Stimulated activated CD8-positive, alpha-beta memory T cell treated with anti-CD3 and anti-CD28 coated beads, Interleukin-15, amount 100 ng/mL, for 4 hours (primary cell): ENCODE measurements around the gene CRMP1.

Experiments used
- DNase-seq, 2 donors: peaks; one replicate each; pipeline ENCODE4 v3.0.0-alpha.2; 2020; ENCODE audit warnings: low read depth in 2 of 2

Gene CRMP1

GRCh38 chr4:5919571-5919970 lies 26.7 kb upstream of the CRMP1 start:
- no peak for DNase-seq

- DNase-seq: no peak
Measured at GRCh38 chr4:5919044-5919443, 26.2 kb upstream of the CRMP1 start.

GRCh38 chr4:5918331-5918985 lies 25.6 kb upstream of the CRMP1 start:
- DNase-seq: no peak

GRCh38 chr4:5917672-5918071 lies 24.8 kb upstream of the CRMP1 start:
- DNase-seq: no peak

- DNase-seq: no peak
Measured at GRCh38 chr4:5916229-5916628, 23.3 kb upstream of the CRMP1 start.

- DNase-seq: no peak
Measured at GRCh38 chr4:5913454-5913853, 20.6 kb upstream of the CRMP1 start.

GRCh38 chr4:5912614-5913019 lies 19.7 kb upstream of the CRMP1 start:
- no peak for DNase-seq

- DNase-seq: no peak
Measured at GRCh38 chr4:5908876-5909427, 16.1 kb upstream of the CRMP1 start.

GRCh38 chr4:5906191-5906590 lies 13.3 kb upstream of the CRMP1 start:
- no peak for DNase-seq

- DNase-seq: no peak
Measured at GRCh38 chr4:5905714-5906113, 12.8 kb upstream of the CRMP1 start.

GRCh38 chr4:5900844-5901243 lies 8.0 kb upstream of the CRMP1 start:
- DNase-seq: no peak

GRCh38 chr4:5899881-5900280 lies 7.0 kb upstream of the CRMP1 start:
- no peak for DNase-seq

- DNase-seq: no peak
Measured at GRCh38 chr4:5899396-5899795, 6.5 kb upstream of the CRMP1 start.

- DNase-seq: no peak
Measured at GRCh38 chr4:5897674-5898073, 4.8 kb upstream of the CRMP1 start.

GRCh38 chr4:5895287-5895686 lies 2.4 kb upstream of the CRMP1 start:
- DNase-seq: no peak

GRCh38 chr4:5894266-5894665 lies 1.4 kb upstream of the CRMP1 start:
- no peak for DNase-seq

- no peak for DNase-seq
Measured at GRCh38 chr4:5893591-5893990, 705 bp upstream of the CRMP1 start.

- DNase-seq: no peak
Measured at GRCh38 chr4:5892323-5893003, 423 bp downstream of the CRMP1 start.

- no peak for DNase-seq
Measured at GRCh38 chr4:5891563-5892322, 1.1 kb downstream of the CRMP1 start.

GRCh38 chr4:5890063-5890727 lies 2.7 kb downstream of the CRMP1 start:
- no peak for DNase-seq

GRCh38 chr4:5889002-5889696 lies 3.7 kb downstream of the CRMP1 start:
- no peak for DNase-seq
